Keratinocyte (primary cell): Measurements from ENCODE around the gene ZBTB4.

Source experiments
- CTCF ChIP-seq, 3 experiments: IDR thresholded peaks in 1 of 3; conservative IDR thresholded peaks in 1 of 3; optimal IDR thresholded peaks in 1 of 3; 2 replicates in 2 of 3; 3 replicates in 1 of 3; pipeline versions ENCODE3 to v1.5.1; 2011; ENCODE audit warnings: low read length in 3 of 3, mild to moderate bottlenecking in 3 of 3, moderate library complexity in 2 of 3, control low read depth in 1 of 3, inconsistent platforms in 1 of 3; ENCODE audit not compliant: insufficient read depth in 2 of 3; ENCODE audit errors: extremely low read depth in 1 of 3
- EZH2 ChIP-seq: IDR thresholded peaks from one replicate; pipeline ENCODE4 v1.6.1; 2012; ENCODE audit warnings: inconsistent platforms, mild to moderate bottlenecking, low read length, moderate library complexity

- TF ChIP-seq CTCF (optimal IDR thresholded peaks at IDR 0.05 in 1 of 3, IDR thresholded peaks at IDR 0.05 in 1 of 3, conservative IDR thresholded peaks at IDR 0.05 in 1 of 3; ENCODE audit: extremely low read depth in 1 of 3, insufficient read depth in 2 of 3, low read length in 3 of 3) (no peak), EZH2 (no peak)
Measured at GRCh38 chr17:7413346-7413985, 66.0 kb downstream of the ZBTB4 start.
